Measurements from ENCODE around the gene MTCL1.

- no peak for TF ChIP-seq CTCF (IDR thresholded peaks at IDR 0.05)
- TF ChIP-seq POLR2A (IDR thresholded peaks at IDR 0.05), result no peak
Observed at GRCh38 chr18:8747440-8747937, 42.1 kb downstream of the MTCL1 start.
